HL-60/S4 treated with retinoic acid at 250 ng/mL for 4 days and 3 days (cell line): ENCODE results near the gene SUV39H2.
"Not testable (repeated sequence)": the region's sequence is repeated elsewhere in the genome, so short reads cannot be mapped to it uniquely, and the experiment has no call there.

Experiments
- in situ Hi-C: fragments of 300-500 bp; cut with MboI; formaldehyde crosslinking; loops from 2 replicates; pipeline ENCODE4 v1.7.0; 2022; ENCODE audit warnings: low sequenced_read_pairs

The SUV39H2 gene

DNA sequence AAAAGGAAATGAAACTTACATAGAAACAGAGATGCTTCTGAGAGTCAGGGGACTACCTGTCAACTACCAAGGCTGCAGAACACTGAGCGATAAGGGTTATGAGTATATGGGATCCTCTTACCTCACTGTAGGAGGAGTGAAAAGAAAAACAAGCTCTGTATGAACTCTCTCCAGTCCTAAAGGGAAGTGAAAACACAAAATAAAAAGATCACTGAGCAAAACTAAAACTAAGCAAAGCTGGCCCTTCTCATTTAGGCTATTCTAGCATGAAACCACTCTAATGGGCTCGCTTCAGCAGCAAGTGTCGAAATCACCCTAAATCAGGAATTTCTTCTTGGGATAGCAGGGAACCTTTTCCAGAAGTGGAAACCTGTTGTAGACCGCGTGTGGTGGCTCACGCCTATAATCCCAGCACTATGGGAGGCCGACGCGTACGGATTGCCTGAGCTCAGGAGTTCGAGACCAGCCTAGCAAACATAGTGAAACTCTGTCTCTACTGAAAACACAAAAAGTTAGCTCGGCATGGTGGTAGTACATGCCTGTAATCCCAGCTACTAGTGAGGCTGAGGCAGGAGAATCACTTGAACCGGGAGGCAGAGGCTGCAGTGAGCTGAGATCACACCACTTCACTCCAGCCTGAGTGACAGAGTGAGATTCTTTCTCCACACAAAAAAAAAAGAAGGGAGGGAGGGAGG is 48.2 kb downstream of the SUV39H2 start:
- in situ Hi-C loops: no loop called here

DNA sequence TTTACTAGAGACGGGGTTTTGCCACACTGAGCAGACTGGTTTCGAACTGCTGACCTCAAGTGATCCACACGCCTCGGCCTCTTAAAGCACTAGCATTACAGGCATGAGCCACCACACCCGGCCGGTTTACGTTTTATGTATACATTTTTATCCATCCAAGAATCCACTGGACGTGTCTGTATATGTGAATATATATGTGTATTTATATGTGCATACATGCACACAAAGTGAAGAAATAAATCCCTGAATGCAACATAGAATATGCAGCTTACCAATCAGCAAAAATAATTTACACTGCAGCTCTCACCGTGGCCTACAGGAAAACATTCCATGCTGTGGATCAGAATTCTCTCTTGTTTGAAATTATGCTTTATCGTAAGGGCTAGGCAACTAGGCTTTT is 51.9 kb downstream of the SUV39H2 start:
- in situ Hi-C loops: no loop called here

DNA sequence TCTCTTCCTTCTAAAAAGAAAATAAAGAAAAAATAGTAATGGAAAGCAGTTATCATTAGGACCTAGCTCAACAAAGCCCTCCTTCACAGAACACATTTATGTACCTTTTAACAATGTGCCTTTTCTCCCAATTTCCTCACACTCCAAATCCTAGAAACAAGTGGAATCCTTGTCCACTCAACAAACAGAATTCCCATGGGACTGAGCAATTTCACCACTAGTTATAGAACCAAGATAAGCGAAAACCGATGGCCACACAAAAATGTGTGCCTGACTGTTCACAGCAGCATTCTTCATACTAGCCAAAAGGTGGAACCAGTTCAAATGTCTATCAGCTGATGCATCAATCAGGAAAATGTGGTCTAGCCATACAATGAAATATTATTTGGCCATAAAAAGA is 57.9 kb downstream of the SUV39H2 start:
- in situ Hi-C loops: no loop called here

DNA sequence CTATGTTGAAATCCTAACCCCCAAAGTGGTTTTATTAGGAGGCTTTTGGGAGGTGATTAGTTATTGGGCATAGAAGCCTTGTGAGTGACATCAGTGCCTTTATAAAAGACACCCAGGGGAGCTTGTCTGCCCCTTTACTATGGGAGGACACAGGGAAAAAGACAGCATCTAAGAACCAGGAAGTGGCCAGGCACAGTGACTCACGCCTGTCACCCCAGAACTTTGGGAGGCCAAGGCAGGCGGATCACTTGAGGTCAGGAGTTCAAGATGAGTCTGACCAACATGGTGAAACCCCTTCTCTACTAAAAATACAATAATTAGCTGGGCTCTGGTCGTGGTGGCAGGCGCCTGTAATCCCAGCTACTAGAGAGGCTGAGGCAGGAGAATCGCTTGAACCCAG is 60.3 kb downstream of the SUV39H2 start:
- in situ Hi-C loops: not testable (repeated sequence)

DNA sequence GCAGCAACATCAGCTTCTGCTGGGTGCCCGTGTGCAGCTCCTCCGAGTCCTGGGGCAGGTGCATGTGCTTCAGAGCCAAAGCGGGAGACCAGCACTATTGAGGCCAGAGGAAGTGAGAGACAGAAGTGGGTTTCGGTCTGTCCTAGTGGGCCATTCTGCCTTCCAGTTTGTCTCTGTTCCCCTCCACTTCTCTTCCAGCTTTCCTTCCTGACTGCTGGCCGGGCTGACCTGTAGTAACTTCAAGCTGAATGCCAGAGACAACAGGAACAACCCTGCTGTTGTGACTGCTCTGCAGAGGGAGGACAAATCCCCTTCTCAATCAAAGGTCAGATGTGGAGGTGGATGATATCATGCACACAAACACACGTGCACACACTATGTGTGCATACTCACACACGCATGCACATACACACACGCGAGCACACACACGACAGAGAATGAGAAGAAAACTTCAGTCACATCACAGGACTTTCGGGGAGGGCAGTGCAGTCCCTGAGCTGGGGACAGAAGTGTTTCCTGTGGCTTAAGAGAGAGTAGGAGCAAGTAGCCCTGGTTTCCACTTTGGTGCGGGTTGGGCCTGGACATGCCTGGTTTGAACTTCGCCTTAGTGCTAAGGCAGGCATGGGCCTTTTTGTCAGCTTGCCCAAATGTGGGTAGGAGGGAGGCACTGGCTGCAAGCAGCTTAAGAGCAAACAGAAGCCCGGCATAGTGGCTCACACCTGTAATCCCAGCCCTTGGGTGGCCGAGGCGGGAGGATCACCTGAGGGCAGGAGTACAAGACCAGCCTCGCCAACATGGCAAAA is 63.7 kb downstream of the SUV39H2 start:
- in situ Hi-C loops: not testable (repeated sequence)

DNA sequence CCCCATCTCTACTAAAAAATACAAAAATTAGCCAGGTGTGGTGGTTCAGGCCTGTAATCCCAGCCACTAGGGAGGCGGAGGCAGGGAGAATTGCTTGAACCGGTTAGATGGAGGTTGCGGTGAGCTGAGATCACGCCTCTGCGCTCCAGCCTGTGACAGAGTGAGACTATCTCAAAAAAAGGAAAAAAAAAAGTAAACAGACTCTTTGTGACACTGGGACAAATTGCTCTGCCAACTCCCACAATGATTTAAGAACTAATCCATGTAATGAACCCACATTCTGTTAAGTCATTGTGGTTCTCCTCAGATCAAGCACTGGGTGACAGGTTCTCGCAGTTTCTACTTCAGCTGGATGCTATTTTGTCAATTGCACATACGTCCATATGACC is 64.3 kb downstream of the SUV39H2 start:
- in situ Hi-C loops: not testable (repeated sequence)

DNA sequence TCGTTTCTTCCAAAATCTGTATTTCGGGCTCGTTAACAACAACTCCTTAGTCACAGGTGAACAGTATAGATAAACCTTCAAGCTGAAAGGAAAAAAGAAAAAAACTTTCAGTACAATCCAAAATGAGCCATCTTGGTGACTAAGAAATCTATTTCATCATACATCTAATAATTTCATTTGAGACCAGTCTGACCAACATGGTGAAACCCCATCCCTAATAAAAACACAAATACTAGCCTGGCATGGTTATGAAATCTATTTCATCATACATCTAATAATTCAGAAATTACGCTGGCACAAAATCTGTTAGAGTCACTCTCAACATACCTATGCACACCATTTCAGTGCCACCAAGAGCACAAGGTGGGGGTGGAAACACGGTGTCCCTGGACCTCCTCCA is 66.4 kb downstream of the SUV39H2 start:
- in situ Hi-C loops: no loop called here

DNA sequence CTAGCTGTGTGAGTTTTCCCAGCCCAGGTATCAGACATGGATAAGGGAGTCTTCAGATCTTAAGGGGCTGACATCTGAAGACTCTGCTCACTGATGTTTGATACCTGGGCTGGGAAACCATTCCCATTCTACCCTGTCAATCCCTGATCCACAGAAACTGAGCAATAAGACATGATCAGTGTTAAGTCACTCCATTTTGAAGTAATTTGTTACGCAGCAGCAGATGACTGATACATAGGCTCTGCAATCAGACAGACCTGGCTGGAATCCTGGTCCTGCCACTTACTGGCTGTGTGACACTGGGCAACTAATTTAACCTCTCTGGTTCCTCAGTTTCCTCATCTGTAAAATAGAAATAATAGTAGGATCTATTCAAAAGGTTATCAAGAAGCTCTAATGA is 68.6 kb downstream of the SUV39H2 start:
- in situ Hi-C loops: no loop called here

DNA sequence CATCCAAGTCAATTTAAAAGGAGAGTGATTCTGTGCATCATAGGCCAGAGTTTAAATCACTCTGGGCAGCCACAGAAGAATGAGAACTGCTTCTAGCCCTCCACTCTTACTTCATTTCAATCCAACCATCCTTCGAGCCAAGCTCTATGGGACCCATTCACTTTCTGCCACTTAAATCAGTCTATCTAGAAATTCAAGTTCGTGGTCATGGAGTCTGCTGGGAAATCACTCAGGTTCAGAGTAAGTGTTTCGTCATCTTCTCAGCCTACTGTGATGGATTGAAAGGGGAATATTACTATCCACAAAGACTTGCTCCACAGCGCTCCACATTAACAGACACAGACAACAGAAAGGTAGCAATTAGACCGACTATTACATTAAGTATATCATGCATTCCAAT is 70.6 kb downstream of the SUV39H2 start:
- in situ Hi-C loops: no loop called here

DNA sequence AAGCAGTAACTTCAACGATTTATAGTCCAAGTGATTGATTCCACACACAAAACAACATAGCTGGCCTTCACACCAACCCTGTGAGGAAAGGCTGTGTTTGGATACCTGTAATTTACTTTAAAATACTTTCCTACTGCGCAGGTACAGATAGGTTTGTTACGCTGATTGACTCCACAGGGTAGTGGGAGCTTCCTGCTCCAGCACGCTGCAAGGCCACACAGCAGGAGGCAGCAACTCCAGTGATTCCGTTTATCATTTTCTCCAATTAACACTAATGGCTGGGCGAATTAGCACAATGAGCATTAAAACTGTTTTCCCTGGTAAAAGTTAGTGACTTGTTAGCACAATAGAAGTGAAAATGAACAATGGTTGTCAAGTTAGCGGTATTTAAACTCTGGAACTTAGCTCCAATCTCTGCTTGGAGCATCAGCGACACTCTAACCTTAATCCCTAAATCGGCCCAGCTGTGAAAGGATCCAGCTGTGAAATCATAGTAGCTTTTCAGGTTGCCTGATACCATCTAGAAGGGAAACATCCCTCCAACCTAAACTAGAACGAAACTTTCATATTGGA is 74.3 kb downstream of the SUV39H2 start:
- in situ Hi-C loops: no loop called here

DNA sequence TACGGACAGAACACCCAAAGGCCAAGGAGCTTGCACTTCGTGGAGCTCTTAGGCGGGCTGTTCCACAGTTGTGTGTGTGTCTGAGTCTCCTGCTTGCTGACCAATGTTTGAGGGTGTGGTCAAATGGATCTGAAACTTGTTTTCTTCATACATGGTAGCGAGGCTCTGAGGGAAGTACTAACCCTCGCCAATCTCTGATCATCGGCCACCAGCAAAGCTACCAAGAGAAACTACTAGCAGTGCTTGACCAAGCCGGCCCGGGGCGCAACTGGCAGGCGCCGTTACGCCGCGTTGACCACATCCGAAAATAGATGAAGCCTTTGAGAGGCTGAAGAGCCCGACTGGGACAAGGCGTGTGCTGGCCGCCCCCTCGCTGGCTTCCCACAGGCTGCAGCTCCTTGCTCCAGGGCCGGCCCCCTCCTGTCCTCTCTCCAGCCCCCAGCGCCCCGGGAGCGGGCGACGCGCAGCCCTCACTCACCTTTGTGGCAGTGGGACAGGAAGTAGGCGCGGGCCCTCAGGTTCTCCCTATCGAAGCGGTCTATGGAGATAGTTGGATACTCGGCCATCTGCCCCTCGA is 74.8 kb downstream of the SUV39H2 start:
- in situ Hi-C loops: no loop called here
